ENCODE results near the gene ZNF524. TPM values are rescaled to one million over a fixed set of nuclear protein-coding genes. Genes with fewer than 3 reads are reported as not detected.

The ZNF524 gene
- total RNA-seq, 1 donor from 2014 or later: 6.3 TPM

DNA sequence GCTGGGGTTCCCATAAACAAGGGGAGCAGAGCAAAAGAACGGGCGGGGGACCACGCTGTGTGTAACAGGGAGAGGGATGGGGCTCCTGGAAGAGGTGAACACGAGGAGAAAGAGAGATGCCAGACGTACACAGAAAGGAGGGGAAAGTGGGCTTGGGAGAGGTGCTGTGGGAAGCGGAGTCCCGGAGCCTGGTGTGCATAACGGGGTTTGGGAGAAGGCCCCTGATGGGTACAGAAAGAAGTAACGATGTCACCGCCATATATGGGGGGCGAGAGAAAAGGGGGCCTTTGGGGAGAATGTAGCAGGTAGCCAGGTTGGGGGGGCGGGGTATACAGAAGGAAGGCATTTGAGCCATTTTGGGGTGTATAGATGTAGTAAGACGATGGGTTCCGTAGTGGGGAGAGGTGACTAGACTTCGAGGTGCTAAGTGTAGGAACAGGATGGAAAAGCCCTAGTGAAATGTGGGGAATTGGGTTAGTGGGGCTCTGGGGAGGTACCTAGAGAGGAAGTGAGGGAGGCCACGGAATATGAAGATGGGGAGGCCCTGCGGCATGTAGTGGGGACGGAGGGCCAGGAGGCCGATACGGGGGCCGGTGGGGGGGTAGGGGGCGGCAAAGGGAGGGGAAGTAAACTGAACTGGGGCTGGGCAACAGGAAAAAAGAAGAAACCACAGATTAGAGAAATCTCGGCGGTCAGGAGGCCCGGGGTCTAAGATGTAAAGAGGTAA, 41.5 kb downstream of the ZNF524 start:
- FAIRE-seq: no peak
- H3K4me1 ChIP-seq (ENCODE audit: insufficient read depth, low read length): peaks cover 32% of the 10 kb centered on the region
- H3K79me2 ChIP-seq (ENCODE audit: insufficient read depth, low read length): peaks cover 63% of the 10 kb centered on the region
- Mint-ChIP-seq H3K4me3 (ENCODE audit: unreplicated experiment) (peak overlapping the region; percentile 89), H3K9me3 (ENCODE audit: unreplicated experiment) (no peaks in the 10 kb centered on the region), H3K27me3 (ENCODE audit: low read depth, unreplicated experiment) (no peaks in the 10 kb centered on the region), H3K4me1 (ENCODE audit: low read depth, unreplicated experiment) (peaks cover 22% of the 10 kb centered on the region), H3K27ac (ENCODE audit: unreplicated experiment) (peak overlapping the region; percentile 72), H3K36me3 (ENCODE audit: low read depth, unreplicated experiment) (peaks cover 7% of the 10 kb centered on the region)
- H3K27ac ChIP-seq (ENCODE audit: low read depth, low read length): peak overlapping the region; percentile 71
- H3K9me3 ChIP-seq (ENCODE audit: insufficient read depth, low read depth, low read length): no peaks in the 10 kb centered on the region
- TF ChIP-seq EZH2 (IDR thresholded peaks at IDR 0.05; ENCODE audit: insufficient read depth, low read length) (no peak), CTCF (IDR thresholded peaks at IDR 0.05; ENCODE audit: insufficient read depth, low read depth, low read length) (no peak)
- H3K27me3 ChIP-seq (ENCODE audit: insufficient read depth, low read length): no peaks in the 10 kb centered on the region
- H3K9ac ChIP-seq (ENCODE audit: low read length): peak overlapping the region; percentile 92
- H2AFZ ChIP-seq (ENCODE audit: low read depth, low read length): no peak overlapping the region
- H4K20me1 ChIP-seq (ENCODE audit: insufficient read depth, low read length): peaks cover 21% of the 10 kb centered on the region
- peak; percentile 18 for DNase-seq (ENCODE audit: low read depth)
- H3K36me3 ChIP-seq (ENCODE audit: insufficient read depth, low read length): peaks cover 9% of the 10 kb centered on the region
- H3K4me2 ChIP-seq (ENCODE audit: low read length): peak overlapping the region; percentile 100
- peak overlapping the region; percentile 76 for H3K4me3 ChIP-seq (ENCODE audit: insufficient read depth, low read depth, low read length)

DNA sequence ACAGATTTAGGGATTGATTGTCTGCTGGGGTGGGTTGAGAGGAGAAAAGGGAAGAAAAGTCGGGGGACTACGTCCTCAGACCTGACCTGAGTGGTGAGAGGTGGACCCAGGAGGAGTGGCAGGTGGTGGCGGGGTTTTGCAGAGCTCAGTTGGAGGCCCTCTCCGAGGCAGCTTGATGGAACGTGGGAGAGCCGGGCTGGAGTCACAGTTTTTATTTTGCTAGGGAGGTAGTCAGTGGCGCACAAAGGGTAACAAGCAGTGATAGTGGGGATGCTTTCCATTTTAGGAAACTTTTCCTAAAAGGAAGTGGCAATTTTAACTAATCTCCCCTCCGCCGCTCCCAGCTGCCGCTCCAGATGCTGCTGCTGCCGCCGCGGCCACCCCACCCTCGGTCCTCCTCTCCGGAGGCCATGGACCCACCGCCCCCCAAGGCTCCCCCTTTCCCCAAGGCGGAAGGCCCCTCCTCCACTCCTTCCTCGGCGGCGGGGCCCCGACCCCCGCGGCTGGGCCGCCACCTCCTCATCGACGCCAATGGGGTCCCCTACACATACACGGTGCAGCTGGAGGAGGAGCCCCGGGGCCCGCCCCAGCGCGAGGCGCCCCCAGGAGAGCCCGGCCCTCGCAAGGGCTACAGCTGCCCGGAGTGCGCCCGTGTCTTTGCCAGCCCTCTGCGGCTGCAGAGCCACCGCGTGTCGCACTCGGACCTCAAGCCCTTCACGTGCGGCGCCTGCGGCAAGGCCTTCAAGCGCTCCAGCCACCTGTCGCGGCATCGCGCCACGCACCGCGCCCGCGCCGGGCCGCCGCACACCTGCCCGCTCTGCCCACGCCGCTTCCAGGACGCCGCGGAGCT, 42.3 kb downstream of the ZNF524 start:
- FAIRE-seq (no peak), DNase-seq (ENCODE audit: low read depth) (no peak)
- H3K27ac ChIP-seq (ENCODE audit: low read depth, low read length): no peak overlapping the region
- H3K36me3 ChIP-seq (ENCODE audit: insufficient read depth, low read length): peaks cover 9% of the 10 kb centered on the region
- peak overlapping the region; percentile 95 for H3K27ac Mint-ChIP-seq (ENCODE audit: unreplicated experiment)
- H4K20me1 ChIP-seq (ENCODE audit: insufficient read depth, low read length): peaks cover 25% of the 10 kb centered on the region
- peaks cover 31% of the 10 kb centered on the region for H3K4me1 ChIP-seq (ENCODE audit: insufficient read depth, low read length)
- H3K27me3 ChIP-seq (ENCODE audit: insufficient read depth, low read length): no peaks in the 10 kb centered on the region
- TF ChIP-seq EZH2 (IDR thresholded peaks at IDR 0.05; ENCODE audit: insufficient read depth, low read length): no peak
- no peak for TF ChIP-seq CTCF (IDR thresholded peaks at IDR 0.05; ENCODE audit: insufficient read depth, low read depth, low read length)
- H3K4me1 Mint-ChIP-seq (ENCODE audit: low read depth, unreplicated experiment): peaks cover 19% of the 10 kb centered on the region
- H3K4me3 Mint-ChIP-seq (ENCODE audit: unreplicated experiment): peak overlapping the region; percentile 97
- H3K4me3 ChIP-seq (ENCODE audit: insufficient read depth, low read depth, low read length): peak overlapping the region; percentile 87
- no peaks in the 10 kb centered on the region for H3K27me3 Mint-ChIP-seq (ENCODE audit: low read depth, unreplicated experiment)
- H3K9ac ChIP-seq (ENCODE audit: low read length): peak overlapping the region; percentile 92
- H3K4me2 ChIP-seq (ENCODE audit: low read length): peak overlapping the region; percentile 100
- peaks cover 60% of the 10 kb centered on the region for H3K79me2 ChIP-seq (ENCODE audit: insufficient read depth, low read length)
- no peak overlapping the region for H2AFZ ChIP-seq (ENCODE audit: low read depth, low read length)
- H3K9me3 ChIP-seq (ENCODE audit: insufficient read depth, low read depth, low read length): no peaks in the 10 kb centered on the region
- H3K9me3 Mint-ChIP-seq (ENCODE audit: unreplicated experiment): no peaks in the 10 kb centered on the region
- H3K36me3 Mint-ChIP-seq (ENCODE audit: low read depth, unreplicated experiment): peaks cover 12% of the 10 kb centered on the region
